ENCODE measurements around the gene GTF3C2. TPM values are rescaled to one million over a fixed set of nuclear protein-coding genes. Genes with fewer than 3 reads are reported as not detected.
A peak's percentile ranks its signal among the peaks of the same experiment; 100 is the strongest.

Gene GTF3C2
- total and polyA plus RNA-seq, 2 of the 13 experiments (the other 11 are each of a cell fraction or from before 2014, with no cell fraction given): 77.5 to 130 TPM

GRCh38 chr2:27370816-27371620 lies 14.5 kb upstream of the GTF3C2 start (continued):
- TF ChIP-seq HMG20B (CRISPR knock-in tag; conservative IDR thresholded peaks at IDR 0.05) (0 out of 2 replicates have a peak, but pooled peaks have one; percentile 3), ARNT2 (CRISPR knock-in tag; IDR thresholded peaks at IDR 0.05; ENCODE audit: low read depth) (no peak), HOXA5 (CRISPR knock-in tag; IDR thresholded peaks at IDR 0.05) (no peak), ZNF274 (CRISPR knock-in tag; IDR thresholded peaks at IDR 0.05) (peak; percentile 10; the same call in 1 of the 2 replicates), ZNF280D (CRISPR knock-in tag; IDR thresholded peaks at IDR 0.05) (no peak), JARID2 (CRISPR knock-in tag; IDR thresholded peaks at IDR 0.05; ENCODE audit: insufficient replicate concordance) (no peak), ZNF703 (CRISPR knock-in tag; IDR thresholded peaks at IDR 0.05; ENCODE audit: borderline replicate concordance) (no peak), YEATS4 (CRISPR knock-in tag; IDR thresholded peaks at IDR 0.05; ENCODE audit: borderline replicate concordance) (no peak), PCBP1 (IDR thresholded peaks at IDR 0.05; ENCODE audit: borderline replicate concordance, low read depth, low read length) (no peak), ZFP36L1 (CRISPR knock-in tag; IDR thresholded peaks at IDR 0.05) (no peak), HNF4A (CRISPR knock-in tag; IDR thresholded peaks at IDR 0.05) (no peak), ZNF619 (CRISPR knock-in tag; IDR thresholded peaks at IDR 0.05) (no peak)
